Activated CD4-positive, CD25-positive, alpha-beta regulatory T cell treated with anti-CD3 and anti-CD28 coated beads, Interleukin-2, amount 50 U/mL, for 72 hours (primary cell): ENCODE results near the gene CCDC178.
"Not testable (repeated sequence)": the region's sequence is repeated elsewhere in the genome, so short reads cannot be mapped to it uniquely, and the experiment has no call there.

ENCODE experiments used
- DNase-seq: peaks from one replicate; pipeline ENCODE4 v3.0.0; 2021

Gene CCDC178, protein sequence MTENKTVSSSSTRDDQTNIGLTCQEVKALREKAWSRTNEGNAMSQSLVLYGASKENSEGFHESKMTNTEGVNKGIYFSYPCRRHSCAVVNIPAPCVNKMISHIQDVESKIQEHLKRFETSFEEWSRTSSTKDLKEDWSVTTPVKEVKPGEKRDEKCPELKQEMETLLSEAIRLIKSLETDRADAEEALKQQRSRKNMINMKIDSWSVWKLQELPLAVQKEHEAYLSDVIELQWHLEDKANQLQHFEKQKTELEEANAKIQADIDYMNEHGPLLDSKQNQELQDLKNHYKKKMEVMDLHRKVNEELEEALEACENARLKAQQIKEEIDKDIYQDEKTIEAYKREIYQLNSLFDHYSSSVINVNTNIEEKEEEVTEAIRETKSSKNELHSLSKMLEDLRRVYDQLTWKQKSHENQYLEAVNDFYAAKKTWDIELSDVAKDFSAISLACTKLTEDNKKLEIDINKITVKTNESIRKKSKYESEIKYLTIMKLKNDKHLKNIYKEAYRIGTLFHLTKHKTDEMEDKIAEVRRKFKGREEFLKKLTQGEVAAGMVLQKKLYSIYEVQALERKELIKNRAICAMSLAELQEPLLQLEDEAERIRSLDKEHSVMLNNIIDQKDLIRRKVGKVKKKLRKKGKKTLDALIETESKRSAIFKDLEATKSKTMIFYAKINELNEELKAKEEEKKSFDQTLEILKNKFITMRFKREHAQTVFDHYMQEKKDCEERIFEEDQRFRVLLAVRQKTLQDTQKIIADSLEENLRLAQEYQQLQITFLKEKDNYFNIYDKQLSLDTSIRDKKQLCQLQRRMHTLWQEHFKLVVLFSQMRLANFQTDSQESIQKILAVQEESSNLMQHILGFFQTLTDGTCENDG

GRCh38 chr18:33440060-33441043 is at the start of gene CCDC178:
TSS of gene CCDC178 (minus strand) at chr18:33440721. CDS start at chr18:33412088, 28,633 bp downstream.
- no peak for DNase-seq

GRCh38 chr18:33483908-33484307 is 43.4 kb upstream of the CCDC178 start:
- no peak for DNase-seq

DNA sequence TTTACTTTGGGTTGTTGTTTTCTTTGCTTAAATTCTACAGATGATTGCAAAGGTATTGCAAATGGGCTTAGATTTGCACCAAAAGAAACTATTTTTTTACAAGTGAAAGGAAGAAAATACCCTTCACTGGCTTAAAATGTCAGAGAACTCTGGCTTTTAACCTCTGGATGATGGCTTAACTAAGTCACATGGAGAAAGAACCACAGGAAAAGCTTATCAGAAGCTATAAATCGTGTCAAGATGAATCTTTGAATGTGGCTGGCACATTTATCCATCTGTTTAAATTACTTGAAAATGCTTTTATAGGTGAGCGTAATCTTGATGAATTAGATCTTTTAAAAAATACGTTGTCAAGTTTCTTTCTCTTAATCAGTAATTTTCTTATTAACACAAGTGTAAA is 32.0 kb upstream of the CCDC178 start:
- no peak for DNase-seq

GRCh38 chr18:33470216-33470615 is 29.7 kb upstream of the CCDC178 start:
- no peak for DNase-seq

- no peak for DNase-seq
Measured at GRCh38 chr18:33469699-33470098, 29.2 kb upstream of the CCDC178 start.

DNA sequence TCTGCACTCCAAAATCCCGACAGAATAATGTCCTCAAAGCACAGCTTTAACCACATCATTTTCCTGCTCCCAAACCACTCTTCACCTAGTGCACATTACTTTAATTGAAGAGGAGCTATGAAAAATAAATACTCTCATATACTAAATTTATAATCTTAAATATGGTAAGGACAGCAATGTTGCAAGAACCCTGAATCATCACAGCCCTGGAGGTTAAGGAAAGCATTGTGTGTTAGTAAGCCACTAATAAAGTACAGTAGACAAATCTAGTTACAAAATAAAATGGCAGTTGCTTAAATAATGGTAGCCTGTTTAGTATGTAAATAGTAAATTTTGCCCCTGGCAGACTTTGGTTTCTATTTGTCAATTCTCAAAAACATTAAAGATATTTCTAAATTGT is 27.0 kb upstream of the CCDC178 start:
- DNase-seq, result no peak

DNA sequence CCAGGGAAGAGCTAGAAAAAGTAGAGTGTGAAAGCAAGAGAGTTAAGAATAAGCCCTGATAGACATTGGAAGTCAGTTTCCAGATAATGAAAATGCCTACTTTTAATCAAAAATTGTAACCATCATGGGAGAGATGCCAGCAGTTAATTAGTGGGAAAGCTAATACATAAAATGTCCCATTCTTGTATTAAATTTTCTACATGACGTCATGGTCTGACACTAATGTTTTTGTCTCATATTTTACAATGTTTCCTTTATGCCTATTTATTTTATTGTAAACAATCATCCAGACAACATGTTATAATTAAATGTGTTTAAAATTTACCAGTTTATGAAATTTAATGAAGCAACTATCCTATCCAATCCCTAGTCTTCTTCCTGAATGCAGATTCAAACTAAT is 26.3 kb upstream of the CCDC178 start:
- DNase-seq, result no peak

DNA sequence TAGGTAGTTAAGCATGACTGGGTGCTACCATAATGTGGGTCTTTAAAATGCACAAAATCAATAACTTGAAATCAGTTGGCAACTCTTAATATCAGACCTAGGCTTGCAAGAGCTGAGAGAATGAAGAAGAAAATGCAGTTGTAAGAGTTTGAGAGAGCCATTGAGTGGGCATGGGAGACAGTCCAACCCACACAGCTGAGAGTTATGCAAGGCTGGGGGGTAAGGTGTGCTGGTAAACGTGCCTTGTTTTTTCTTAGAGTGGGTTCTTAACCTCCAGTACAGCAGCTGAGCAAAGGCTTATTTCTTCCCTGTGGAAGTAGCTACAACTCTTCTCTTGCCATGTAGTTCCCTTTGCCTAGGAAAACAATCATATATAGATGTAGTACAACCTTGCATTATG is 20.2 kb upstream of the CCDC178 start:
- no peak for DNase-seq

GRCh38 chr18:33459612-33460011 is 19.1 kb upstream of the CCDC178 start:
- DNase-seq, result no peak

DNA sequence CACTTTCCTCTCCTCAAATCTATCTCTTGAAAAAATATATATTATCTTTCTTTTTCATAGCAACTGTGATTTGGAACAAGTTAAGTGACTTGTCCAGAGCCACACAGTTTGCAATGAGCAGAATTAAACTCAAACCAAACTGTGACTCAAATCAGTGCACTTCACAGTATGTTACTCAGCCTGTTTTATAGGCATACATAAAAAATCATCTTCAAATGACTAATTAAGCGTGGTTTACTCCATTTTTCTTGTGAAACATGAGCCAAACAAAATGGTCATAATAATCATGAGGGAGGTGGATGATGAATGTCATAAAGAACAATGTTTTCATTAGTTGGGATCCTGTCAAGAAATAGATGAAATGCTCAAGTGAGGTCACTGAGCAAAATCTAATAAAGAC is 6.1 kb upstream of the CCDC178 start:
- DNase-seq, result no peak

GRCh38 chr18:33444709-33445108 is 4.2 kb upstream of the CCDC178 start:
- no peak for DNase-seq

DNA sequence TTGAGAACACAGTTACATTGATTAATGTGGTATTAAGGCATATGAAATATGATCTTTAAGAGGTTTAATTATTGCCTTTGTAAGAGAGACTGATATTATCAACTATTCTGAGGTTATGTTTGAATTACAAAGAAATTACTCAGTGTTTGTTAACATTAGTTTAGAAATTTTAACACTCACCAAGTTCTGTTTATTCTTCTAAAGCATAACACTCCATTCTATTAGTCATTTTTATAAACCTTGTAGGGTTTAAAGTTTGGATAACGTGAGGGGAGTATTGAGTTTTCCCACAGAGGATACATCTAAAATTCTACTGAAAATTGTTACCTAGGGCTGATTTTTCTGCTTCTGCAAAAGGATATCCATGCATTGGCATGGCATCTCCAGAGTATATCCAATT is 7.7 kb downstream of the CCDC178 start:
- DNase-seq, result no peak

DNA sequence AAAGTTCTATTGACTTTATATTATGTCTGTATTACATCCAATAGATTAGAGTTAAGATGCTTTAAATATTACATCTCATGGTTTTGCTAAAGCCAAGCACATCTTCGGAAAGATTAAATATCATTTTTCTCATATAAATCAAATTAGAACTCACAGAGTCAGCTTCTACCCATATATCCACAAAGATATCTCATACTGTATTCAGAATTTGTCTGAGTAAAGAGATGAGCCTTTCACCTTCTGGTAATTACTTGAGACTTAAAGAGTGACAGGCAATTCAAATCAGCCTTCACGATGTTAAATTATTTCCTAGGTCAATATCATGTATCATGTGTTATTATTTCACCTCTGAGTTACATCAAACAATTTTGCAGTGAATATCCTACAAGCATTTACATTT is 13.0 kb downstream of the CCDC178 start:
- DNase-seq, result no peak

DNA sequence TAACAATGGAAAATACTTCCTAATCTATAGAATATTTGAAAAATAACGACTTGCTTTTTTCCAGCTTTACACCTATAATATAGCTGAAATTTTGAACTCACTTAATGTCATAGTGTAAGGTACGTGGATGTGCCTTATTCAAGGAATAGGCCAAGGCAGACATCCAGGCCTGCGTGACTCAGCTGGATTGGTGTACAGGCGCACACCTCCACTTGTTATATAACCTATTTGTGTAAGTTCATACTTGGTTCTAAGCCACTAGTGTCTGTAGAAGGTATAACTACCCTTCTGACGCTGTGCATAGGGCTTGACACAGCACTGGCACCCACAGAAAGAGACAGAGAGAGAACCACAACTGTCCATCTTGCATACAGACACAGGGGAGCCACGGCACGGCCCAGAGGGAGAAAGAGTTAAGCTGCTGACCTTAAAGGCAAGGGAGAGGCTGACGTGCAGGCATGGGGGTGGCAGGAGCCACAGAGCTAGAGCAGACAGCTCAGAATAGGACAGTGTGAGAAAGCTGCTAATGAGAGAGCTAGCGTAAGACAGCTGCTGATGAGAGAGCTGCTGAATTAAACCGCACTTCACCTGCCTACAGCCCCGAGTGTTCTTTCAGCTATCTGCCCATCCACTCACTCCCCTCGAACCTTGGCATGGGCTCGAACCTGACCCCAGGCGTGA is 16.1 kb downstream of the CCDC178 start:
- no peak for DNase-seq

- no peak for DNase-seq
Measured at GRCh38 chr18:33421225-33421624, 19.3 kb downstream of the CCDC178 start.

GRCh38 chr18:33404244-33404873 is 36.2 kb downstream of the CCDC178 start:
- DNase-seq, result no peak

- not testable (repeated sequence) for DNase-seq
Measured at GRCh38 chr18:33398939-33399338, 41.6 kb downstream of the CCDC178 start.

DNA sequence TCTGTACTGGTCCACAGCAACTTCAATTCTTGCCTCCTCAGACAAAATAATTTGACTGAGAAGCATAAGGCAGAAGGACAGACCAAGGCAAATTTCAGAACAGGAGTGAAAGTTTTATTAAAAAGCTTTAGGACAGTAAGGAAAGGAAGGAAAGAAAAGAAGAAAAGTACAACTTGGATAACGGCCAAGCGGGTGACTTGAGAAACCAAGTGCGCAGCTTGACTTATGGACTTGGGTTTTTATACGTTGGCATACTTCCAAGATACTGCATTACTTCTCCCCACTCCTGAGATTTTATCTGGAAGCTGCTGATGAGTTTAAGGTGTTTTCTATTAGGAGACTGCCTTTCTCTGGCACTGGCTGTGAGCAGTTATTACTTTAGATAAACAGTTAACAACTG is 64.7 kb downstream of the CCDC178 start:
- DNase-seq, result no peak

- DNase-seq, result no peak
Measured at GRCh38 chr18:33372442-33372841, 68.1 kb downstream of the CCDC178 start.

GRCh38 chr18:33369711-33370449 is 70.6 kb downstream of the CCDC178 start:
- no peak for DNase-seq

- no peak for DNase-seq
Measured at GRCh38 chr18:33356735-33357134, 83.8 kb downstream of the CCDC178 start.
